Endothelial cell (in vitro differentiated cells): ENCODE data around the gene SMAP2. TPM values are rescaled to one million over a fixed set of nuclear protein-coding genes. Genes with fewer than 3 reads are reported as not detected.

ENCODE experiments used
- DNase-seq: peaks from one replicate; pipeline ENCODE4 v3.0.0; 2021; ENCODE audit warnings: low spot score
- H3K27ac Mint-ChIP-seq: one replicate; pipeline ENCODE4 v1.8.0; 2021; ENCODE audit warnings: mixed read lengths, inconsistent platforms; ENCODE audit not compliant: unreplicated experiment
- H3K27me3 Mint-ChIP-seq: one replicate; pipeline ENCODE4 v1.8.0; 2021; ENCODE audit warnings: mild to moderate bottlenecking, moderate library complexity, mixed read lengths, inconsistent platforms; ENCODE audit not compliant: unreplicated experiment
- H3K36me3 Mint-ChIP-seq: one replicate; pipeline ENCODE4 v1.8.0; 2021; ENCODE audit warnings: mild to moderate bottlenecking, low read depth, mixed read lengths, inconsistent platforms; ENCODE audit not compliant: unreplicated experiment
- H3K4me1 Mint-ChIP-seq: one replicate; pipeline ENCODE4 v1.8.0; 2021; ENCODE audit warnings: mild to moderate bottlenecking, mixed read lengths, inconsistent platforms; ENCODE audit not compliant: unreplicated experiment
- H3K4me3 Mint-ChIP-seq: one replicate; pipeline ENCODE4 v1.8.0; 2021; ENCODE audit warnings: mild to moderate bottlenecking, mixed read lengths, inconsistent platforms; ENCODE audit not compliant: unreplicated experiment
- H3K9me3 Mint-ChIP-seq: one replicate; pipeline ENCODE4 v1.8.0; 2021; ENCODE audit warnings: mixed read lengths, inconsistent platforms; ENCODE audit not compliant: unreplicated experiment
- total RNA-seq: library from RNA; stranded (reverse); fragmentation: NEBNext Ultra II Directional; extraction: Animal tissue kit (Norgen Biotek cat#: 25700); gene quantifications from one replicate; pipeline ENCODE4 v1.2.1, GENCODE V29; 2021; ENCODE audit not compliant: unreplicated experiment
- TF ChIP-seq, protein P1 (sequence below): fragments of 200-600 bp; sonication (generic); IDR thresholded peaks from one replicate; pipeline ENCODE4 v1.5.0; 2021; ENCODE audit warnings: antibody characterized with exemption; ENCODE audit not compliant: unreplicated experiment

Gene SMAP2
- total RNA-seq, 1 donor from 2014 or later, result 12.1 TPM

DNA sequence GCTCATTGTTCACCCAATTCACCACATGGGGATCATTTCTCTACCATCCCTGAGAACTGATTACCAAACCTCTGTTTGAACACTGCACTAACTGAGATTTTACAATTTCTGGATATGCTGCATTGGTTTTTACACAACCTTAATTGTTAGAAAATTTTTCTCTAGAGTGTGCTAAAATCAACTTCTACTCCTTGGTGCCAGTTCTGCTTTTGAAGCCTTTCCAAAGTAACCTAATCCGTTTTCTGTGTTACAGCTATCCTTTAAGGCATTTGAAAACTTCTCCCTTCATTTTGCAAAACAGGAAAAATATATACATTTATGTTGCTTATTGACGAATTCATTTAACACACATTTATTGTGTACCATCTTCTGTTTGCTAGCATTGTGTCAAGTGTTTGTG, 23.7 kb downstream of the SMAP2 start:
- Mint-ChIP-seq H3K4me3 (no peak overlapping the region), H3K4me1 (no peaks in the 10 kb centered on the region), H3K36me3 (no peaks in the 10 kb centered on the region), H3K27me3 (peaks cover 3% of the 10 kb centered on the region), H3K9me3 (no peaks in the 10 kb centered on the region), H3K27ac (no peak overlapping the region)
- TF ChIP-seq, protein P1, sequence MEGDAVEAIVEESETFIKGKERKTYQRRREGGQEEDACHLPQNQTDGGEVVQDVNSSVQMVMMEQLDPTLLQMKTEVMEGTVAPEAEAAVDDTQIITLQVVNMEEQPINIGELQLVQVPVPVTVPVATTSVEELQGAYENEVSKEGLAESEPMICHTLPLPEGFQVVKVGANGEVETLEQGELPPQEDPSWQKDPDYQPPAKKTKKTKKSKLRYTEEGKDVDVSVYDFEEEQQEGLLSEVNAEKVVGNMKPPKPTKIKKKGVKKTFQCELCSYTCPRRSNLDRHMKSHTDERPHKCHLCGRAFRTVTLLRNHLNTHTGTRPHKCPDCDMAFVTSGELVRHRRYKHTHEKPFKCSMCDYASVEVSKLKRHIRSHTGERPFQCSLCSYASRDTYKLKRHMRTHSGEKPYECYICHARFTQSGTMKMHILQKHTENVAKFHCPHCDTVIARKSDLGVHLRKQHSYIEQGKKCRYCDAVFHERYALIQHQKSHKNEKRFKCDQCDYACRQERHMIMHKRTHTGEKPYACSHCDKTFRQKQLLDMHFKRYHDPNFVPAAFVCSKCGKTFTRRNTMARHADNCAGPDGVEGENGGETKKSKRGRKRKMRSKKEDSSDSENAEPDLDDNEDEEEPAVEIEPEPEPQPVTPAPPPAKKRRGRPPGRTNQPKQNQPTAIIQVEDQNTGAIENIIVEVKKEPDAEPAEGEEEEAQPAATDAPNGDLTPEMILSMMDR, result no peak
- DNase-seq, result no peak

DNA sequence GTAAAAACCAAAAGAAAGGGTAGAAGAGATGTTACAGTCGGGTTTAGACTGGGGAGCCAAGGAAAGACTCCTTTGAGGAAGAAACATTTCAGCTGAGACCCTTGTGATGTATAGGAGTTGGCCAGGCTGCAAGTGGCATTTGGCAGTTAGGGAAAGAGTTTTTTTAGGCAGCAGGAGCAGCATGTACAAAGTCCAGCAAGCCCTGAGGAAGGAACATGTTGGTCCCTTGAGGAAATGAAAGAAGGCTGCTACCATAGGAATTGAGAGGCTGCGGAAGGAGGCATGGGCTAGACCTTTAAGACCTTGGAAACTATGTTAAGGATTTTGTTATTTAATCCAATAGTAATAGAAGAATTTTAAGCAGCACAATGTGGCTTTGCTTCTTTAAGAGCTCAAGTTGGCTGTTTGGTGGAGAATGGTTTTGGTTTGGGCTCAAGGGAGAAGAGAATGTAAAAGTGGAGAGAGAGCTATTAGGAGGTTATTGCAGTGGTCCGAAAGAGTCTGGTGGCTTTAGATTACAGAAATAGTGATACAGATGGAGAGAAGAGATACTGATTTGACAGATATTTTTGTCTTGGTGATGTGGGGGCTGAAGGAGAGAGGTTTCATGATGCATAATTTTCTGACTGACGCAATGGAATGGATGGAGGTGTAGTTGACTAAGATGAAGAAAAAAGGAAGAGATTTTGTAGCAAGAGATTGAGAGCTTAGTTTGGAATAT, 26.6 kb downstream of the SMAP2 start:
- TF ChIP-seq, protein P1, result no peak
- Mint-ChIP-seq H3K27me3 (no peaks in the 10 kb centered on the region), H3K4me1 (no peaks in the 10 kb centered on the region), H3K9me3 (no peaks in the 10 kb centered on the region), H3K27ac (no peak overlapping the region), H3K36me3 (no peaks in the 10 kb centered on the region), H3K4me3 (no peak overlapping the region)
- no peak for DNase-seq

GRCh38 chr1:40401473-40402201, 28.1 kb downstream of the SMAP2 start:
- Mint-ChIP-seq H3K27me3 (no peaks in the 10 kb centered on the region), H3K36me3 (no peaks in the 10 kb centered on the region), H3K4me1 (no peaks in the 10 kb centered on the region), H3K4me3 (no peak overlapping the region), H3K27ac (no peak overlapping the region), H3K9me3 (no peaks in the 10 kb centered on the region)
- TF ChIP-seq, protein P1, result no peak
- no peak for DNase-seq

GRCh38 chr1:40404670-40405462, 31.3 kb downstream of the SMAP2 start:
- no peak for DNase-seq
- no peaks in the 10 kb centered on the region for H3K36me3 Mint-ChIP-seq
- TF ChIP-seq, protein P1, result peak; percentile 91
- no peak overlapping the region for H3K27ac Mint-ChIP-seq
- no peaks in the 10 kb centered on the region for H3K27me3 Mint-ChIP-seq
- H3K4me3 Mint-ChIP-seq, result no peak overlapping the region
- H3K4me1 Mint-ChIP-seq, result no peaks in the 10 kb centered on the region
- no peaks in the 10 kb centered on the region for H3K9me3 Mint-ChIP-seq
